Stimulated activated CD8-positive, alpha-beta memory T cell treated with anti-CD3 and anti-CD28 coated beads, Interleukin-4, amount 100 ng/mL, for 24 hours (primary cell): ENCODE measurements around the gene CEP112.
"Not testable (repeated sequence)": the region's sequence is repeated elsewhere in the genome, so short reads cannot be mapped to it uniquely, and the experiment has no call there.

Source experiments
- DNase-seq: peaks from one replicate; pipeline ENCODE4 v3.0.0-alpha.2; 2020; ENCODE audit warnings: low read depth

CEP112 gene

GRCh38 chr17:65823713-65824112 is 368.2 kb downstream of the CEP112 start:
- no peak for DNase-seq

- DNase-seq = no peak
Observed at GRCh38 chr17:65820811-65821210, 371.1 kb downstream of the CEP112 start.

DNA sequence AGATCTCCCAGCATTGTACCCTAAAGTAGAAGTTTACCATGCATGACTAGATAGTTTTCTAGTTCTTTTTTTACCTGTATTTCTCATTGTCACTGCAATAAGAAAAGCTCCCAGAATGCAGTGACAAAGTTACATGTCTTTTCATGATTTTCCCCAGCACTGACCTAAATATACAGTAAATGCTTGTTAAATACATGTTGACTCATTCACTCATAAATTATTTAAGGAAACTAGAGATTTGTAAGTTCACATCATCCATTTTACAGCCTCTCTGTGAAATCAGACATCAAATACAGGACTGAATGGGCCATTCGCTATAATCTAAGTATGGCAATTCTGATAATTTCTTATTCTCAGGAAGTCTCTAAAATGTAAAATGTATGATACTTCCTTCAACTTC is 371.6 kb downstream of the CEP112 start:
- no peak for DNase-seq

DNA sequence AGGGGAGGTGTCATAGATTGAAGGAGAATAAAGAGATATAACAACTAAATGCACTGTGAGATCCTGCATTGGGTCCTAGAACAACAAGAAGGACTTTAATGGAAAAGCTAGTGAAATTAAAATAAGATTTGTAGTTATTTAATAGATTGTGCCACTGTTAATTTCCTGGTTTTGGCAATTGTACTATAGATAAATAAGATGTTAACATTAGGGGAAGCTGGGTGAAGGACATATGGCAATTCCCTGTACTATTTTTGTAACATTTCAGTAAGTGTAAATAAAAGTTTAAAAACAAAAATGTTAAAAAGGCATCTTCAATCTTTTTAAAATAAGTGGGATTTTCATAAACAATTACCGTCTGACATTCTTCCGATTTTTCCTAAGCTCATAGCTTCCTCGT is 372.1 kb downstream of the CEP112 start:
- DNase-seq = no peak

DNA sequence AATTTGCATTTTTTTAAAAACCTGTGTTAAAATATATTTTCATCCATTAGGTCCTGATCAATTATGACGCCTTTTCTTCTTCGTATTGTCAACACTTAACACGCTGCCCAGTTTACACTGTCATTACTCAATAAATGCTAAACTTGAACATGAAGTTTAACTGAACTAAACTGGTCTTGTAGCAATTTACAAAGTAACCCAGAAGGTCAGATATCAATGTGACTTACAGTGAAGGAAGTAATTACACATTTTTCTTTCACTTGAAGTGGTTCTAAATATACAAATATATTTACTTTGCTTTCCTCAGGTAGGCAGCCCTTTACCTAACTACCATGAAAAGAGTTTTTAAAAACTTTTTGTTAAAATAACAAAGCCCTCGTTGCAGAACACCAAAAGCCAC is 374.0 kb downstream of the CEP112 start:
- no peak for DNase-seq

DNA sequence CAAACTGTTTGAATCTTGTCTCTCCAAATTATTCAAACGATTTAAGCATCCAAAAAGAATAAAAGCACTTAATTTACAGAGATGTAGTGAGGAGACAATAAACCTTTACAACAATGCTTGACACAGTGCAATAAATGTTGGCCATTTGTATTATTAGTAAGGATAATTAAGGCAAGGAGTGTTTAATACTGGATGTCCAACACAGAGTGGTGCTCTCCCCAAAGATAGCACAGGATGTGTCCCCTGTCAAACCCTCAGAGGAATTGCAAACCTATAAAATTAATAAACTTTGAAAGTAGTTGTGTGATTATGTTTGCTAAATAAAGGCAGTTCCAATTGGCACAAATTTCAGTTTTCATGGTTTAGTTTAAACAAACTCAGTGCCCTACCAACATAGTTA is 377.5 kb downstream of the CEP112 start:
- DNase-seq = no peak

GRCh38 chr17:65813306-65813705 is 378.6 kb downstream of the CEP112 start:
- no peak for DNase-seq

DNA sequence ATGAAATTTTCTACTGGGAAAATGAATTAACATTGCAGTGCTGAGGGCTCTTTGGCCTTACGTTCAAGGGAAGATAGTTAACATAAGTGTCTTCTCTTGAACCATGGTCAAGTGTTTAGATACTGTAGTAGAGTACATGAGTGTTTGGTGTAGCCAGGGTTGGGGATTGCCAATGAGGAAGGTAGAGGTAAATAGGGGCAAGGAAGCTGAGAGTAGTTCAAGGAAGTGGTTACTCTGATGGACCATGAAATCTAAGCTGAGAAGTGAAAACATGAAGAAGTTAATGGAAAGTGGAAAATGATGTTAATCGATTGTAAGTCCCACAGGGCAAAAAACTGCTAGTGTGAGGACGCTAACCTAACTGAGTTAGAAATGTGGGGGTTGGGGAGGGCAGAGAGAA is 380.9 kb downstream of the CEP112 start:
- DNase-seq = no peak

- DNase-seq = no peak
Observed at GRCh38 chr17:65809366-65809765, 382.6 kb downstream of the CEP112 start.

DNA sequence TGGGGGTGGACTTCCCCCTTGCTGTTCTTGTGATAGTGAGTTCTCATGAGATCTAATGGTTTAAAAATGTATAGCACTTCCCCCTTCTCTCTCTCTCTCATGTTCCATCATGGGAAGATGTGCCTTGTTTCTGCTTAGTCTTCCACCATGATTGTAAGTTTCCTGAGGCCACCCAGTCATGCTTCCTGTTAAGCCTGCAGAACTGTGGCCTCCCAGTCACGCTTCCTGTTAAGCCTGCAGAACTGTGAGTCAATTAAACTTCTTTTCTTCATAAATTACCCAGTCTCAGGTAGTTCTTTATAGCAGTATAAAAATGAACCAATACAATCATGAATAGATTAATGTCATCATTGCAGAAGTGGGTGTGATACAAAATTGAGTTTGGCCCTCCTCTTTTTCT is 383.4 kb downstream of the CEP112 start:
- DNase-seq = not testable (repeated sequence)

- DNase-seq = no peak
Observed at GRCh38 chr17:65807361-65807760, 384.6 kb downstream of the CEP112 start.

DNA sequence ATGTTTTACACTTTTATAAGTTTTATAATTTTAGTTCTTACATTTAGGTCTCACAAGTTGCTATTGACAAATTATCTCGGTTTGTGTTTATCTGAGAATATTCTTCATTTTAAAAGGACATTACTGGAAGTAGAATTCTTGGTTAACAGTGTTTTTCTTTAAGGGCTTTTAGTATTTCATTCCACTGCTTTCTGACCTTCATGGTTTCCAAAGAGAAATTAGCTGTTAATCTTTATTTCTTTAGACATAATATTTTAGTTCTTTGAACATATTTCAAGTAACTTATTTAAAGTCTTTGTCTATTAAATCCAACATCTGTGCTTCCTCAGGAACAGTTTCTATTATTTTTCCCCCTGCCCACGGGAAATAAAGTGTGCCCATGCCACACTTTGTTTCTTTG is 390.4 kb downstream of the CEP112 start:
- DNase-seq = no peak

- DNase-seq = no peak
Observed at GRCh38 chr17:65800655-65801054, 391.3 kb downstream of the CEP112 start.

GRCh38 chr17:65799869-65800268 is 392.1 kb downstream of the CEP112 start:
- DNase-seq = no peak

DNA sequence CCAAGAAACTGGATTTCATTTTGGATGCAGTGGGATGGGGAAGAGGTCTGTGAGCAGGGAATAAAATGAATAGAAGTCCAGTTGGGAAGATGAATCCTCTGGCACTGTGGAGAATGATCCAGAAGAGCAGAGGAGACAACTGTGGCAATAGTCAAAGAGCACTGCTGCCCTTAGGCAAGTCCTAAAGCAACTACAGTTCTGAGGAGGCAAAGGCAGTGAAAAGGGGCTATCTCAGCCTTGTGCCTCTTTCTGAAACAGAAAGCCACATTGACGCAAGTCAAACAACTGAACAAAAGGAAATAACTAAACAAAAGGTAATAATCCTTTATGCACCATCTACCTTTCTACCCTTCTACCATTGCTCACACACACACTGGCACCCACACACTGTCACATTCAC is 392.5 kb downstream of the CEP112 start:
- DNase-seq = no peak

DNA sequence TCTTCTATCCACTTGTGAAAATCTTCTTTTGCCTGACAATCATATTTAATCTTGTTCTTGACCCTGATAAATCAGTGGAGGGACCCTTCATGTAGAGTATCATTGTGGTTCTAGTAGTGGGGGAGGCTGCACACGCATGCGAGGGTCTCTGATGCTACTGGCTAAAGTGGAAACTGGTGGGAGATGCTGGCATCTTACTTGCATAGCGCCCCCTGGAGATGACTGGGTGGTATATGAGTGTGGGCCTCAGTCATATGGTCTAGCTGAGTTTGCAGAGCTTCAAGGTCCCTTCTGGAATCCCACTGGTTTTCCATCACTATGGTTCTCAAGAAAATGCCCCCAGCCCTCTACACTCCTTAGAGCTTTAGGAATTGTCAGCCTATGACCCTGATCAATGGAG is 394.1 kb downstream of the CEP112 start:
- no peak for DNase-seq

- DNase-seq = no peak
Observed at GRCh38 chr17:65797101-65797500, 394.8 kb downstream of the CEP112 start.

DNA sequence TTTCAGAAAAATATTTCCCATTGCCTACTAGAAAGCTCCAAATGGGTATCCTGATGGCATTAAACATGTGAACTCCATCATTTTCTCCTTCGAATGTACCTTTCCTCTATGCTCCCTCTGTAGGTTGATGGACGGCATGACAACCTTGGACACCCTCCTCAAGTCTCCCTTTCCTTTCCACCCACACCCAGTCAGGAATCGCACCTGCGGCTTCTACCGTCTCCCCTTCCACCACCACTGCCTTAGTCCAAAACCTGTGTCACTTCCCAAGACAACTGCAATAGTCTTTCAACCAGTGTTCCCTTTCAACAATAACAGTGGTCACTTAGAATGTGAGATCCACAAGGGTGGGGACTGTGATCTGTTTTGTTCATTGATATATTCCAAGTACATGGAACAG is 397.4 kb downstream of the CEP112 start:
- DNase-seq = no peak

DNA sequence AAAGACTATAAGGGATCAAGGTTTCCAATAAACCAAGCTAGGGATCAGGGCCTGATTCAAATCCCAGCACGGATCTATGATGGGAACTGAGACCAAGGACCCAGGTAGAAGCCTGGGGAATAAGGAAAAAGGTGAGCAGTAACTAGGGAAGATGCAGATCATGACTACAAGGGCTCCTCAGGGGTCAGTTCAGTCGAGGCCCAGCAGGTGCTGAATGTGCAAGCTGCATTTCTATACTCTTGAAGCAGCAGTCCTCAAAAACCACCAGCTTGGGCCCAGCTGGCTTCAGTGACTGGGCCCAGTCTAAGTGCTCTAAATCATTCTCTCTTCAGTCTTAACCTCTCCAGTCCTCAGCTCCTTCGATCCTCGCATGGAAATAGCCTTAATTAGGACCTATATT is 401.7 kb downstream of the CEP112 start:
- no peak for DNase-seq

DNA sequence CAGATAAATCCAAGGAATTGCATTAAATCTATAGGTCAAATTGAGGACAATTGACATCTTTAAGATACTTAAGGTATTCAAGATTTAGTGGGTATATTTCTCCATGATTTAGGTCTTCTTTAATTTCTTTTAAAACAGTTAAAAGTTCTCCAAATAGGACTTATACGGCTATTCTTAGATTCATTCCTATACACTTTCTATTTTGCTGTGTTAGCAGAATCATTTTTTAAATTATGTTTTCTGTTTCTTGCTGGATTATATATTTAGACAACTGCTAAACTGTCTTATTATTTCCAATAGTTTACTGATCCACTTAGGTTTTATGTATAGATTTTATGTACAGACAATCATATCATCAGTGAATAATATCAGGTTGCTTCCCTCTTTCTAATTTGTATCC is 404.4 kb downstream of the CEP112 start:
- DNase-seq = no peak

GRCh38 chr17:65786479-65786878 is 405.5 kb downstream of the CEP112 start:
- DNase-seq = no peak

DNA sequence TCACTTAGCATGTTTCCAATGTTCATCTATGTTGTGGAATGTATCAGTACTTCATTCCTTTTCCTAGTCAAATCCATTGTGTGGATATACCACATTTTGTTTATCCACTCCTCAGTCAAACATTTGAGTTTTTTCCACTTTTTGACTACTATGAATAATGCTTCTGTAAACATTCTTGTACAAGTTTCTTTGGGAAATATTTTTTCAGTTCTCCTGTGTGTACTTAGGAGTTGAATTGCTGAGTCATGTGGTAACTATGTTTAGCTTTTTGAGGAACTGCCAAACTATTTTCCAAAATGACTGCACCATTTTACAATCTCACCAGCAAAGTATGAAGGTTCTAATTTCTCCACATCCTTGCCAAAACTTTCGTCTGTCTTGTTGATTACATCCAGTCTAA is 406.8 kb downstream of the CEP112 start:
- no peak for DNase-seq

GRCh38 chr17:65783845-65784334 is 408.0 kb downstream of the CEP112 start:
- DNase-seq = no peak

DNA sequence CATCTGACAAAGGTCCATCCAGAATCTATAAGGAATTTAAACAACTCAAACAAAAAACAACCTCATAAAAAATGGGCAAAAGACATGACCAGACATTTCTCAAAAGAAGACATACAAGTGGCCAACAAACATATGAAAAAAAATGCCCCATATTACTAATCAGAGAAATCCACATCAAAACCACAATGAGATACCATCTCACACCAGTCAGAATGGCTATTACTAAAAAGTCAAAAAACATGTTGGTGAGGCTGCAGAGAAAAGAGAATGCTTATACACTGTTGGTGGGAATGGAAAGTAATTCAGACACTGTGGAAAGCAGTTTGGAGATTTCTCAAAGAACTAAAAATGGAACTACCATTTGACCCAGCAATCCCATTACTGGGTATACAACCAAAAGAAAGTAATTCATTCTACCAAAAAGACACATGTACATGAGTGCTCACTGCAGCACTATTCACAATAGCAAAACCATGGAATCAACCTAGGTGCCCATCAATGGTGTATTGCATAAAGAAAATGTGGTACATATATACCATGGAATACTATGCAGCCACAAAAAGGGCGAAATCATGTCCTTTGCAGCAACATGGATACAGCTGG is 409.7 kb downstream of the CEP112 start:
- DNase-seq = not testable (repeated sequence)

DNA sequence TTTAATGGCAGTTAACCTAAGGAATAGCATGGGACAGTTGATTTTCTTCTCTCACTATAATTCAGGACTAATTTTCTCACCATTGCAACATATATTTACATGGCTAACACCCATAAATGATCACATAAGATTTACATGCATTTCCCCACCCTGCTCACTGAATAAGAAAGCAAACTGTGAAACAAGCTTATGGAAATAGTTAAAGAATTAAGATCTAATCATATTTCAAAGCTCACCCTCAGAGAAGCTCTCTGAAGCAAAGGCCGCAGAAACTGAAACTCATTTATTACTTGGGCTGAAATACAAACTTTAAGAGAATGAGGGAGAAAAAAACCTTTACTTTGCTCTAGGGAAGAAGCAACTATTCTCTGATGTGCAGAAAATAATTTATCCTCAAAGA is 411.8 kb downstream of the CEP112 start:
- DNase-seq = no peak
